Neural progenitor cell (in vitro differentiated cells): ENCODE measurements around the gene HLTF.

ENCODE experiments used
- CTCF ChIP-seq: fragments of 200-600 bp; sonication (generic); IDR thresholded peaks from 2 replicates; pipeline ENCODE4 v1.5.1; 2017; ENCODE audit warnings: antibody characterized with exemption, mild to moderate bottlenecking
- EZH2 ChIP-seq: fragments of 200-600 bp; sonication (generic); IDR thresholded peaks from 2 replicates; pipeline ENCODE4 v1.6.1; 2017; ENCODE audit warnings: antibody characterized with exemption, mild to moderate bottlenecking, moderate library complexity

GRCh38 chr3:148992635-148993255 is 93.6 kb downstream of the HLTF start:
- TF ChIP-seq CTCF (no peak), EZH2 (no peak)
